Stimulated activated CD4-positive, alpha-beta T cell treated with anti-CD3 and anti-CD28 coated beads, Interleukin-1b, Interleukin-23, amount 100 ng/mL, for 1 hour (primary cell): Measurements from ENCODE around the gene BRI3BP.
A peak's percentile ranks its signal among the peaks of the same experiment; 100 is the strongest.
"Not testable (repeated sequence)": the region's sequence is repeated elsewhere in the genome, so short reads cannot be mapped to it uniquely, and the experiment has no call there.

Source experiments
- DNase-seq, 2 donors: peaks; one replicate each; pipeline ENCODE4 v3.0.0-alpha.2; 2020; ENCODE audit warnings: low read depth in 2 of 2

BRI3BP gene

GRCh38 chr12:125021771-125022170 lies 28.3 kb downstream of the BRI3BP start:
- DNase-seq = no peak

DNA sequence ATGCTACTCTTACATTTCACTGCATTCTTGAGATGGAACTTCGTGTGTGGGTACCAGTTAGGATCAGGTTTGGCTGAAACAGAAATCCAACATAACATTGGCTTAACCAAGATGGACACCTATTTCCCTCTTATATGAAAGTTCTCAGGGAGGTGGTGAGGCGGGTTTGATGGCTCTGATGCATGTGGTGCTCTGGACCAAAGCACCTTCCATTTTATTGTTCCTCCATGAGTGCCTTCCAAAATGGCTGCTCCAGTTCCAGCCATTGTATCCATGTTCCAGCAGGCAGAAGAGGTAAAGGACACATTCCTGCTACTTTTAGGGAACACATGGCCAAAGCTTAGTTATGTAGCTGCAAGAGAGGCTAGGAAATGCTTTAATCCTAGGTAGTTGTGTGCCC lies 29.6 kb downstream of the BRI3BP start:
- no peak for DNase-seq

- no peak for DNase-seq
Observed at GRCh38 chr12:125024949-125025563, 31.6 kb downstream of the BRI3BP start.

GRCh38 chr12:125025606-125026235 lies 32.3 kb downstream of the BRI3BP start:
- no peak for DNase-seq

DNA sequence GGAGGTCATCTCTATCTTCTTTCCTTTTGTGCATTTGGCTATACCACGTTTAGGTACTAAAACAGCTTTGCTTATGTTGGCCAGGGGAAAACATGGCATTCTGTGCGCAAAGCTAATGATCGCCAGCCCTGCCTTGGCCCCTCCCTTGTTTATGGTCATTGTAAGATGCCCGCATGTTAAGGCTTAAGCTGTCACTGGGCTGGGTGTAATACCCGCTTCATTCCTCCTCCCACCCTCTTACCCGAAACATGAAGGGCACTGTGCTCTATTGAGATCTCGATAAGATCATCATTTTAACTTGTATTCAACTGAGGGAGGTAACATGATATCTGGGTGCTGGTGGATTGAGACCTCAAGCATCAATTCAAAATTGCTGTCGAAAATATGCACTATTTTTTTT lies 34.7 kb downstream of the BRI3BP start:
- no peak for DNase-seq

DNA sequence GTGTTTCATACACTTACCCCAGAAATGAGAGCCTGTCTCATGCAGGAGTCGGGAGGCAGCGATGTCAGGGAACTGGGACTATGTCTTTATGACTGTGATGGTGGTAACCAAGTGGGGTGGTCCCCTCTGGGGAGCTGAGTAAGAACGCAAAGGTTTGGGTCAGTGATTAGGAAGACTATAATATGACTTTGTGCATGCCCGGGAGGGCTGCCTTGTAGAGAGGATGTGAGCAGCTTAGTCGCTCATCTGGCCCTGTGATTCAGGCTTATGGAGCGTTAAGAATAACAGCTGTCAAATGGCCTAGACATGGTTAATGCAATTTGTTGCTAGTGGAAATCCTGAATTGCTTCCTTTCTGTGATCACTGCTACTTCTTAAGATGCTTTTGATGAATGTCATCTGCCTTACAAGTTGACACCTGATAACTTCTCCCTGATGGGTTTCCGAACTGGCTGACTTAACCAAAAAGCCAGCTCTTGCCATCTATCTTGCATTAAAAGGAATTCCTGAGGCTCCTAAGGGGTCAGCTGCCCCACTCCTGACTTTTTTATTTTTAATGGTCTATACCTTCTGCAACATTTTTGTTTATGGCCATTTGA lies 36.4 kb downstream of the BRI3BP start:
- no peak for DNase-seq

DNA sequence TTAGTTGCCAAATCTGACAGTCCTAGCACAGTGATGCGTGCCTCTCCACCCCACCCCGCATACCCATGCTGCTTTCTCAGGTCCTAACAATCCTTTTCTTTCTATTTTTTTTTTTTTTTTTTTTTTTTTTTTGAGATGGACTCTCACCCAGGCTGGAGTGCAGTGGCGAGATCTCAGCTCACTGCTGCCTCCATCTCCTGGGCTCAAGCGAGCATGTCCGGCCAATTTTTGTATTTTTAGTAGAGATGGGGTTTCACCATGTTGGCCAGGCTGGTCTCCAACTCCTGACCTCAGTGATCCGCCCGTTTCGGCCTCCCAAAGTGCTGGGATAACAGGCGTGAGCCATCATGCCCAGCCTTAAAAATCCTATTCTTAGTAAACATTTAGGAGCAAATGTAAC lies 38.0 kb downstream of the BRI3BP start:
- DNase-seq = not testable (repeated sequence)

DNA sequence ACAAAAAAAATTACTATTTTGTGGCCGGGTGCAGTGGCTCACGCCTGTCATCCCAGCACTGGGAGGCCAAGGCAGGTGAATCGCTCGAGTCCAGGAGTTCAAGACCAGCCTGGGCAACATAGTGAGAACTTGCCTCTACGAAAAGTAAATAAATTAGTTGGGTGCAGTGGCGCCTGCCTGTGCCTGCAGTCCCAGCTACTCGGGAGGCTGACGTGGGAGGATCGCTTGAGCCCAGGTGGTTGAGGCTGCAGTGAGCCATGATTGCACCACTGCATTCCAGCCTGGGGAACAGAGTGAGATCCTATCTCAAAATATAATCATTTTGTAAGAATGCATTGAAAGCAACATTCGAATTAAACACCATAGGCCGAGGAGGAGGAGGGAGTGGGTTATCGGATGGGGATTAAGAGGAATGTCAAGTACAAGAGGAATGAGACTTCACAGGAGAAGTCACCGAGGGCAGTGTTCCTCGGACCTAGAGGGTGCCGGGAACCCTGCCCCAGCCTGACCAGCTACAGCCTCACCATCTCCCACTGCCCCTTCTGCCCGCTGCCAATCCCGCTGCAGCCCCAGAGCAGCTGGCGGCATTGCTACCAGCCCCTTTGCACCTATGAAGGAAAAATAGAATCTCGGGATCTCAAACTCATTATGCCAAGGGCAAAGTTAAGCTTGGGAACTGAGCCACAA lies 39.2 kb downstream of the BRI3BP start:
- DNase-seq = no peak

DNA sequence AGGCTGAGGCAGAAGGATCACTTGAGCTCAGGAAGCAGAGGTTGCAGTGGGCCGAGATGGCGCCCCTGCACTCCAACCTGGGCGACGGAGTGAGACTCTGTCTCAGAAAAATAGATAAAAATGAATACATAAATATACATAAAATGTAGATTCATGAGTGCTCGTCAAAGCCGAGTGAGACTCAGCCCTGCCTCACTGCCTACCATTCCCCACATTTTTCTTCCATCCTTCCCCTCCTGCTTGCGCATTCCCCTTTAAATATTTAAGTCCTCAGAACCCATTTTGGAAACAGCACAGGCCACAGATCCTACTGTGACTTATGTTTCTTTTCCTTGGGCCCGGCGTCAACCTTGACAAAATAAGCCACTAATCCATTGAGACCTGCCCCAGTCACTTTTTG lies 39.8 kb downstream of the BRI3BP start:
- DNase-seq = no peak

GRCh38 chr12:125038976-125039625 lies 45.7 kb downstream of the BRI3BP start:
- DNase-seq = no peak

DNA sequence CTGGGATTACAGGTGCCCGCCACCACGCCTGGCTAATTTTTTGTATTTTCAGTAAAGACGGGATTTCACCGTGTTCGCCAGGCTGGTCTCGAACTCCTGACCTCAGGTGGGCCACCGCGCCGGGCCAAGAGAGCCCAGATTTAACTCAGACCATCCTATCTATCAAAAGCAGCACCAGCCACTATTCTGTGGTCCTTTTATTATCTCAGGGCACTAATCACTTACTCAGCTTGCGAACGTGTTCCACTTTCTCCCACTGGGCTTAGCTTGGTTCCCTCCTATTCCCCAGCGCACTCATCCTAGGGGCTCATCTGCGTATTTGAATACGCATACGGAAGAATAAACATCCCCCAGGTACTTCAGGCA lies 55.6 kb downstream of the BRI3BP start:
- no peak for DNase-seq

- no peak for DNase-seq
Observed at GRCh38 chr12:125050446-125050845, 57.0 kb downstream of the BRI3BP start.

- DNase-seq = no peak
Observed at GRCh38 chr12:125050868-125051267, 57.4 kb downstream of the BRI3BP start.

GRCh38 chr12:125053821-125054220 lies 60.4 kb downstream of the BRI3BP start:
- DNase-seq = no peak

GRCh38 chr12:125055591-125055990 lies 62.1 kb downstream of the BRI3BP start:
- no peak for DNase-seq

GRCh38 chr12:125056306-125056705 lies 62.9 kb downstream of the BRI3BP start:
- no peak for DNase-seq

DNA sequence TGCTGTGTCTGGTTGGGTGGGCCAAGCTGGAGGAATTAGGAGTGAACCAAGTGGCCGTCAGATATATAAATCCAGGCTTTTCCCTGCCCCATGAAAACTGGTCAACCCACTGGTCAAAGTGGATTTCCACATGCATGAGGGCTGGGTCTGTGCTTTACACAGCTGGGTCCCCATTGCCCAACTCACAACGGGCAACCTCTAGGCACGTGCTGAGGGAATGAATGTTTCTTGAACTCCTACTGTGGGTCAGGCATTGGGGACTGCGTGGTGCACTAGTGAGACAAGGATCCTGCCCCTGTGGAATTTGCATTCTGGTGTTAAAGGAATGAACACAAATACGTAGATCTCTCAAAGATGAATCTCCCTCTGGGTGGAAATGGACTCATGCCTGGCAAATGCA lies 64.3 kb downstream of the BRI3BP start:
- no peak for DNase-seq

GRCh38 chr12:125061229-125061628 lies 67.8 kb downstream of the BRI3BP start:
- DNase-seq = no peak

- DNase-seq = not testable (repeated sequence)
Observed at GRCh38 chr12:125063522-125063921, 70.1 kb downstream of the BRI3BP start.

DNA sequence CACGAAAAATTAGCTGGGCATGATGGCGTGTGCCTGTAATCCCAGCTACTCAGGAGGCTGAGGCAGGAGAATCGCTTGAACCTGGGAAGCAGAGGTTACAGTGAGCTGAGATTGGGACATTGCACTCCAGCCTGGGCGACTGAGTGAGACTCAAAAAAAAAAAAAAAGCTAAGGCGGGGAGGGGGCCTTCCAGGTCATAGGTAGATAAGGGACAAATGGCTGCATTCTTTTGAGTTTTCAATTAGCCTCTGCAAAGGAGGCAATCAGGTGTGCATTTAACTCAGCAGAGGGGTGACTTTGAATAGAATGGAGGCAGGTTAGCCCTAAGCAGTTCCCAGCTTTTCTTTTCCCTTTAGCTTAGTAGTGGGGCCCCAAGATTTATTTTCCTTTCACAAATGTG lies 71.0 kb downstream of the BRI3BP start:
- no peak for DNase-seq

GRCh38 chr12:125065021-125065918 lies 71.8 kb downstream of the BRI3BP start, which contains the start of gene AACS:
TSS of gene AACS (plus strand) at chr12:125065435. CDS start at chr12:125065585, 150 bp downstream.
- peak; percentile 52 to 69 for DNase-seq
